ENCODE data around the gene SMYD3.

DNA sequence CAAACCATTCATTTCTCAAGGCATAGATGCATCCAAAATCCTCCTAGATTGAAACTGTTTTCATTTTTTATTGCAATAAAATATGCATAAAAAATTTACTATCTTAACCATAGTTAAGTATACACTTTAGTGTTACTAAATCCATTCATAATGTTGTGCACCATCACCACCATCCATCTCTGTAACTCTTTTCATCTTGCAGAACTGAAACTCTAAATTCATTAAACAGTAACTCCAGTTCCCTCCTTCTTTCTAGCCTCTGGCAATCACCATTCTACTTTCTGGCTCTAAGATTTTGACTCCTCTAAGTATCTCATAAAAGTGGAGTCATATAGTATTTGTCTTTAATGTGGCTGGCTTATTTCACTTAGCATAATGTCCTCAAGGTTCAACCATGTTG, 236.8 kb downstream of the SMYD3 start:
- TF ChIP-seq, protein P1, sequence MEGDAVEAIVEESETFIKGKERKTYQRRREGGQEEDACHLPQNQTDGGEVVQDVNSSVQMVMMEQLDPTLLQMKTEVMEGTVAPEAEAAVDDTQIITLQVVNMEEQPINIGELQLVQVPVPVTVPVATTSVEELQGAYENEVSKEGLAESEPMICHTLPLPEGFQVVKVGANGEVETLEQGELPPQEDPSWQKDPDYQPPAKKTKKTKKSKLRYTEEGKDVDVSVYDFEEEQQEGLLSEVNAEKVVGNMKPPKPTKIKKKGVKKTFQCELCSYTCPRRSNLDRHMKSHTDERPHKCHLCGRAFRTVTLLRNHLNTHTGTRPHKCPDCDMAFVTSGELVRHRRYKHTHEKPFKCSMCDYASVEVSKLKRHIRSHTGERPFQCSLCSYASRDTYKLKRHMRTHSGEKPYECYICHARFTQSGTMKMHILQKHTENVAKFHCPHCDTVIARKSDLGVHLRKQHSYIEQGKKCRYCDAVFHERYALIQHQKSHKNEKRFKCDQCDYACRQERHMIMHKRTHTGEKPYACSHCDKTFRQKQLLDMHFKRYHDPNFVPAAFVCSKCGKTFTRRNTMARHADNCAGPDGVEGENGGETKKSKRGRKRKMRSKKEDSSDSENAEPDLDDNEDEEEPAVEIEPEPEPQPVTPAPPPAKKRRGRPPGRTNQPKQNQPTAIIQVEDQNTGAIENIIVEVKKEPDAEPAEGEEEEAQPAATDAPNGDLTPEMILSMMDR (conservative IDR thresholded peaks at IDR 0.05) = no peak
- no peak for TF ChIP-seq ZFX (IDR thresholded peaks at IDR 0.05)

All from C4-2B (cell line).